ENCODE results near the gene MIEF1. TPM values are rescaled to one million over a fixed set of nuclear protein-coding genes. Genes with fewer than 3 reads are reported as not detected.

Gene MIEF1
- polyA plus RNA-seq, 6 donors from 2014 or later: 8.7 to 29.8 (median 19.2) TPM

- ATAC-seq (ENCODE audit: low read depth in 2 of 2): no peak
Measured at GRCh38 chr22:39559456-39560105, 57.5 kb downstream of the MIEF1 start.

GRCh38 chr22:39560127-39560526 is 58.0 kb downstream of the MIEF1 start:
- peak overlapping the region in 1 of 8 donors; percentile 10 for H3K4me3 Mint-ChIP-seq
- H3K36me3 Mint-ChIP-seq: peaks cover 0 to under 1% of the 10 kb centered on the region in 2 donors
- ATAC-seq (ENCODE audit: low read depth in 2 of 2): no peak
- peaks cover 28 to 43% (median 41%) of the 10 kb centered on the region in 3 donors for H3K27me3 Mint-ChIP-seq
- H3K27ac Mint-ChIP-seq: peak overlapping the region in 1 of 6 donors; percentile 54
- DNase-seq: no peak
- peaks cover 0 to 15% (median 9%) of the 10 kb centered on the region in 3 donors for H3K4me1 Mint-ChIP-seq
- H3K9me3 Mint-ChIP-seq: peaks cover 0 to 3% (median 0%) of the 10 kb centered on the region in 7 donors

More at GRCh38 chr22:39559456-39560105, 57.5 kb downstream of the MIEF1 start:
- Mint-ChIP-seq H3K4me3 (no peak overlapping the region), H3K27me3 (peaks cover 30 to 46% (median 41%) of the 10 kb centered on the region in 3 donors), H3K4me1 (peaks cover 0 to 15% (median 9%) of the 10 kb centered on the region in 3 donors), H3K27ac (no peak overlapping the region), H3K9me3 (peaks cover 0 to 3% (median 0%) of the 10 kb centered on the region in 7 donors), H3K36me3 (no peaks in the 10 kb centered on the region)
- DNase-seq: no peak

- H3K4me1 Mint-ChIP-seq: peaks cover 10 to 24% (median 13%) of the 10 kb centered on the region in 3 donors
- H3K9me3 Mint-ChIP-seq: peaks cover 0 to 8% (median 5%) of the 10 kb centered on the region in 7 donors
- H3K4me3 Mint-ChIP-seq: no peak overlapping the region
- ATAC-seq (ENCODE audit: low read depth in 2 of 2) (no peak), DNase-seq (no peak)
- peaks cover 10 to 28% (median 22%) of the 10 kb centered on the region in 3 donors for H3K27me3 Mint-ChIP-seq
- H3K27ac Mint-ChIP-seq: no peak overlapping the region
- H3K36me3 Mint-ChIP-seq: peaks cover 0 to 10% of the 10 kb centered on the region in 2 donors
Measured at GRCh38 chr22:39562839-39563489, 60.9 kb downstream of the MIEF1 start.

GRCh38 chr22:39563571-39564428 is 61.7 kb downstream of the MIEF1 start:
- peaks cover 7 to 23% (median 16%) of the 10 kb centered on the region in 3 donors for H3K27me3 Mint-ChIP-seq
- no peak overlapping the region for H3K4me3 Mint-ChIP-seq
- ATAC-seq (ENCODE audit: low read depth in 2 of 2): no peak
- no peak overlapping the region for H3K27ac Mint-ChIP-seq
- H3K36me3 Mint-ChIP-seq: peaks cover 0 to 10% of the 10 kb centered on the region in 2 donors
- peaks cover 0 to 8% (median 5%) of the 10 kb centered on the region in 7 donors for H3K9me3 Mint-ChIP-seq
- DNase-seq: no peak
- H3K4me1 Mint-ChIP-seq: peaks cover 13 to 23% (median 13%) of the 10 kb centered on the region in 3 donors

- no peak for ATAC-seq (ENCODE audit: low read depth in 2 of 2)
- Mint-ChIP-seq H3K27me3 (peaks cover 6 to 13% (median 7%) of the 10 kb centered on the region in 3 donors), H3K27ac (no peak overlapping the region), H3K36me3 (peaks cover 0 to 10% of the 10 kb centered on the region in 2 donors), H3K9me3 (peaks cover 0 to 8% (median 5%) of the 10 kb centered on the region in 7 donors), H3K4me3 (no peak overlapping the region), H3K4me1 (peaks cover 13 to 22% (median 13%) of the 10 kb centered on the region in 3 donors)
- no peak for DNase-seq
Measured at GRCh38 chr22:39565414-39565944, 63.4 kb downstream of the MIEF1 start.

- Mint-ChIP-seq H3K9me3 (peaks cover 0 to 8% (median 5%) of the 10 kb centered on the region in 7 donors), H3K27ac (peak overlapping the region in 2 of 6 donors; percentile 36 to 59), H3K36me3 (peaks cover 0 to 10% of the 10 kb centered on the region in 2 donors), H3K4me3 (peak overlapping the region in 3 of 8 donors; percentile 3 to 29 (median 21)), H3K4me1 (peaks cover 13 to 19% (median 13%) of the 10 kb centered on the region in 3 donors), H3K27me3 (peaks cover 6 to 23% (median 17%) of the 10 kb centered on the region in 3 donors)
- ATAC-seq (ENCODE audit: low read depth in 2 of 2) (peak; percentile 71 to 81), DNase-seq (peak; percentile 17)
Measured at GRCh38 chr22:39567135-39567946, 65.3 kb downstream of the MIEF1 start.

Other genes with a start within 250 kb of the MIEF1 start
- gene RPL3, start 182.7 kb upstream of the MIEF1 start, polyA plus RNA-seq (ENCODE audit: low read depth in 6 of 6): 1,000 to 10,000 TPM; 2,656 to 3,743 (median 2,840) TPM
- 10 to 100 TPM in 1 of 6 donors, 1 to 10 TPM in 5; 2.6 to 11.9 (median 4.6) TPM for gene SYNGR1, start 152.3 kb upstream of the MIEF1 start, polyA plus RNA-seq (ENCODE audit: low read depth in 6 of 6)
- gene TAB1, start 102.5 kb upstream of the MIEF1 start, polyA plus RNA-seq (ENCODE audit: low read depth in 6 of 6): 1 to 10 TPM; 1.7 to 5.0 (median 3.2) TPM
- gene MGAT3, start 45.3 kb upstream of the MIEF1 start, polyA plus RNA-seq (ENCODE audit: low read depth in 6 of 6): 1 to 10 TPM in 2 of 6 donors, under 1 TPM in 3, not detected in 1; 0.11 to 2.8 (median 0.45) TPM
- gene ATF4, start 18.3 kb downstream of the MIEF1 start, polyA plus RNA-seq (ENCODE audit: low read depth in 6 of 6): 100 to 1,000 TPM in 2 of 6 donors, 10 to 100 TPM in 4; 74.9 to 159 (median 98.9) TPM
- 100 to 1,000 TPM in 1 of 6 donors, 10 to 100 TPM in 5; 73.8 to 114 (median 93.2) TPM for gene RPS19BP1, start 30.5 kb downstream of the MIEF1 start, polyA plus RNA-seq (ENCODE audit: low read depth in 6 of 6)
- not detected for gene CACNA1I, start 68.5 kb downstream of the MIEF1 start, polyA plus RNA-seq (ENCODE audit: low read depth in 6 of 6)

Measured in naive B cell (primary cell).